Measurements from ENCODE around the gene ATP6V0E2. TPM values are rescaled to one million over a fixed set of nuclear protein-coding genes. Genes with fewer than 3 reads are reported as not detected.

Gene ATP6V0E2
- polyA plus RNA-seq, 2 of the 4 experiments (the other 2 are of a cell fraction), result 17.3 to 44.9 TPM

DNA sequence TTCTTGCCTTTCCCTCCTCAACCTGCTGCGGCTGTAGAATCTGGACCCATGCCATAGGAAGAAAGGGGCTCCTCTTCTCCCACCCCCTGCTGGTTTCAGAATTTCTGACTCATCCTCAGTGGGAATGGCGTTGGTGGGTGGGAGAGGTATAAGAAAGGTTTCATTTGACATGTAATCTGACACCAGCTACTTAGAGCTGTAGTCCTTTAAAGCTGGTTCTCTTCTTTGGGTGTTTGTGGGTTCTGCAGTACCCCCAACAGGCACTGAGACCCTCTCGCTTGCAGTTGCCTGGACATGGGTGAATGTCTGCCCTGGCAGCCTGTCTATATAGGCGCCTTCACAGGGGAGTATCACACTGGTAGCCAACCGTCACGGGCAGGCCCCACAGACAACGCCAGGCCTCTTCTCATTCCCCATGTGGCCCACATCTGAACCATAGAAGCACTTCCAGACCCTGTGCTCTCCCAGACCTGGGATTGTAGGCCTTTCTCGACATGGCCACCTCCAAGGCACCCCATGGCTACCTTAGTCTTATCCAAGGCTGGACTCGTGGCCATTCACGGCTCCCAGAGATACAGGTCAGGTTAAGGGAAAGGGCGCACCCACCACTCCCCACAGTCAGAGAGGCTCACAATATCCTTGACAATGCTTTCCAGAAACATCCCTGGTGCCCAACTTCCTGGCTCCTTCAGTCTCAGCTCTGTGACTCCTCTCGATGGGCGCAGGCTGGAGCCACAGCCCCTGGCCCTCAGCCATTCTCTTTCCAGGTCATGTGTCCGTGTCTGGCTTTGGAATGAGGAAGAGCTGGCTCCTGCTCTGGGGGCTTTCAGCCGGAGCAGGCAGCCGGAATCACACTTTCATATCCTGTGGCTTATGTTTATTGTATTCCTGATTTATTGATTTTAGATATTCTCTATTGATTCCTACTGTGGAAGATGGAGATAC, 18.1 kb upstream of the ATP6V0E2 start (continued):
- TF ChIP-seq TP53 (CRISPR knock-in tag; IDR thresholded peaks at IDR 0.05), result no peak
- TF ChIP-seq, protein P1, sequence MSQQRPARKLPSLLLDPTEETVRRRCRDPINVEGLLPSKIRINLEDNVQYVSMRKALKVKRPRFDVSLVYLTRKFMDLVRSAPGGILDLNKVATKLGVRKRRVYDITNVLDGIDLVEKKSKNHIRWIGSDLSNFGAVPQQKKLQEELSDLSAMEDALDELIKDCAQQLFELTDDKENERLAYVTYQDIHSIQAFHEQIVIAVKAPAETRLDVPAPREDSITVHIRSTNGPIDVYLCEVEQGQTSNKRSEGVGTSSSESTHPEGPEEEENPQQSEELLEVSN (IDR thresholded peaks at IDR 0.05; ENCODE audit: borderline replicate concordance, low read depth), result no peak
- TF ChIP-seq JUN (IDR thresholded peaks at IDR 0.05), result no peak
- TF ChIP-seq TFCP2L1 (CRISPR knock-in tag; IDR thresholded peaks at IDR 0.05), result no peak
- TF ChIP-seq KDM5A (IDR thresholded peaks at IDR 0.05), result no peak

DNA sequence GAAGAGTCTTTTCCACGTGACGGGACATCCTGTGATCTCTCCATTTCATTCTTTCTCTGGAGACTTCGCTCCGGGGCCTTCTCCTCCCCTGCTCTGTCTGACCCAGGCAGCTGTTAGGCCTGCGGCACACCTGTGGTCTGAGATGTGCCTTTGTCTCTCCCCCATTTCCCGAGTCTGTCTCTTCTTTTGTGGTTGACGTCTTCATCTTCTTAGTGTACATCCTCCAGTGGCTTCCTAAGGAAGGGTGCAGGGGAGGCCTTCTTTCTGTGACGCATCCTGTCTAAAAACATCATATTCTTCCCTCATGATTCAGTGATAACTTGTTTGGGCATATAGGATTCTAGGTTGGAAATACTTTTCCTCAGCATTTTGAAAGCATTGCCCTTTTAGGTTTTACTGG, 17.2 kb upstream of the ATP6V0E2 start:
- no peak for FAIRE-seq
- CTCF ChIA-PET, result no interaction called here

DNA sequence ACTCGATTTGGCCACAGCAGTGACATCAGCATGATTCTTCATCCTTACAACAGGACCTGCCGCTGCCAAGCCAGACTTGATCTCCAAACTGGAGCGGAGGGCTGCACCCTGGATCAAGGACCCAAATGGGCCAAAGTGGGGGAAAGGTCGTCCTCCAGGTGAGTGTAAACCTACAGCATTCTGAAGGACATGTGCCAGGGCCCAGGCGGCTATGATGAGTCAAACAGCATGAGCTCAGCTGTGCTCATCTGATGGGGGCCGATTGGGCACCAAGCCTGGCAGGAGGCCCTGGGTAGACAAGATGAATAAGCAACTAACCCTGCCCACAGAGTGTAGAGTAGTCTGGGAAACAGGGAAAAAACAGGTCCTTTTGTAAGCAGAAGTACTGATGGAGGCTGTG, 14.4 kb upstream of the ATP6V0E2 start:
- ChIA-PET CTCF (interaction anchor here (1.5 to 4.0 kb wide), 5 partner anchors 10 to 52 kb away, joined by 4 to 20 read pairs (median 5); no protein-coding TSS in a partner anchor), POLR2A (no interaction called here)
- H3K4me3 ChIP-seq, result no peak overlapping the region
- WGBS (ENCODE audit: missing lambda C conversion rate), result 52% methylated on average over 6 of the region's 6 CpGs
- H3K27ac ChIP-seq, result no peak overlapping the region
- DNase-seq (ENCODE audit: low read depth in 1 of 2, low spot score in 1 of 2) (no peak), FAIRE-seq (no peak), ATAC-seq (no peak)
- H3K4me2 ChIP-seq, result no peak overlapping the region
- H3K9me3 ChIP-seq, result no peaks in the 10 kb centered on the region
- no peak for TF ChIP-seq EP300 (IDR thresholded peaks at IDR 0.05)
- no peak for TF ChIP-seq TP53 (CRISPR knock-in tag; IDR thresholded peaks at IDR 0.05)
- no peak for TF ChIP-seq EHF (CRISPR knock-in tag; IDR thresholded peaks at IDR 0.05)
- no peak for TF ChIP-seq KDM1A (IDR thresholded peaks at IDR 0.05; ENCODE audit: low read depth)
- TF ChIP-seq, protein P1 (IDR thresholded peaks at IDR 0.05; ENCODE audit: borderline replicate concordance, low read depth), result no peak
- TF ChIP-seq MAZ (IDR thresholded peaks at IDR 0.05; ENCODE audit: borderline replicate concordance, low read depth, low read length), result no peak
- TF ChIP-seq, protein P2, sequence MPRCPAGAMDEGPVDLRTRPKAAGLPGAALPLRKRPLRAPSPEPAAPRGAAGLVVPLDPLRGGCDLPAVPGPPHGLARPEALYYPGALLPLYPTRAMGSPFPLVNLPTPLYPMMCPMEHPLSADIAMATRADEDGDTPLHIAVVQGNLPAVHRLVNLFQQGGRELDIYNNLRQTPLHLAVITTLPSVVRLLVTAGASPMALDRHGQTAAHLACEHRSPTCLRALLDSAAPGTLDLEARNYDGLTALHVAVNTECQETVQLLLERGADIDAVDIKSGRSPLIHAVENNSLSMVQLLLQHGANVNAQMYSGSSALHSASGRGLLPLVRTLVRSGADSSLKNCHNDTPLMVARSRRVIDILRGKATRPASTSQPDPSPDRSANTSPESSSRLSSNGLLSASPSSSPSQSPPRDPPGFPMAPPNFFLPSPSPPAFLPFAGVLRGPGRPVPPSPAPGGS (IDR thresholded peaks at IDR 0.05), result no peak
- no peak for TF ChIP-seq HEYL (CRISPR knock-in tag; IDR thresholded peaks at IDR 0.05)
- TF ChIP-seq, protein P3, sequence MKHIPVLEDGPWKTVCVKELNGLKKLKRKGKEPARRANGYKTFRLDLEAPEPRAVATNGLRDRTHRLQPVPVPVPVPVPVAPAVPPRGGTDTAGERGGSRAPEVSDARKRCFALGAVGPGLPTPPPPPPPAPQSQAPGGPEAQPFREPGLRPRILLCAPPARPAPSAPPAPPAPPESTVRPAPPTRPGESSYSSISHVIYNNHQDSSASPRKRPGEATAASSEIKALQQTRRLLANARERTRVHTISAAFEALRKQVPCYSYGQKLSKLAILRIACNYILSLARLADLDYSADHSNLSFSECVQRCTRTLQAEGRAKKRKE (CRISPR knock-in tag; IDR thresholded peaks at IDR 0.05; ENCODE audit: low read depth), result no peak
- no peak for TF ChIP-seq HOXA7 (CRISPR knock-in tag; IDR thresholded peaks at IDR 0.05)
- TF ChIP-seq ZNF302 (CRISPR knock-in tag; IDR thresholded peaks at IDR 0.05), result no peak
- TF ChIP-seq, protein P4, sequence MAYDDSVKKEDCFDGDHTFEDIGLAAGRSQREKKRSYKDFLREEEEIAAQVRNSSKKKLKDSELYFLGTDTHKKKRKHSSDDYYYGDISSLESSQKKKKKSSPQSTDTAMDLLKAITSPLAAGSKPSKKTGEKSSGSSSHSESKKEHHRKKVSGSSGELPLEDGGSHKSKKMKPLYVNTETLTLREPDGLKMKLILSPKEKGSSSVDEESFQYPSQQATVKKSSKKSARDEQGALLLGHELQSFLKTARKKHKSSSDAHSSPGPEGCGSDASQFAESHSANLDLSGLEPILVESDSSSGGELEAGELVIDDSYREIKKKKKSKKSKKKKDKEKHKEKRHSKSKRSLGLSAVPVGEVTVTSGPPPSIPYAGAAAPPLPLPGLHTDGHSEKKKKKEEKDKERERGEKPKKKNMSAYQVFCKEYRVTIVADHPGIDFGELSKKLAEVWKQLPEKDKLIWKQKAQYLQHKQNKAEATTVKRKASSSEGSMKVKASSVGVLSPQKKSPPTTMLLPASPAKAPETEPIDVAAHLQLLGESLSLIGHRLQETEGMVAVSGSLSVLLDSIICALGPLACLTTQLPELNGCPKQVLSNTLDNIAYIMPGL (CRISPR knock-in tag; IDR thresholded peaks at IDR 0.05; ENCODE audit: borderline replicate concordance), result no peak
- no peak for TF ChIP-seq MYC (IDR thresholded peaks at IDR 0.05; ENCODE audit: borderline replicate concordance, low read length)
- no peak for TF ChIP-seq SMC3 (IDR thresholded peaks at IDR 0.05)
- TF ChIP-seq JUNB (IDR thresholded peaks at IDR 0.05), result no peak
- no peak for TF ChIP-seq KDM5A (IDR thresholded peaks at IDR 0.05)
- TF ChIP-seq FOSB (CRISPR knock-in tag; IDR thresholded peaks at IDR 0.05), result no peak
- peaks cover 9% of the 10 kb centered on the region; the same call in 2 of the 3 replicates for H3K4me1 ChIP-seq

More for the DNA sequence above, 17.2 kb upstream of the ATP6V0E2 start:
- ATAC-seq, result no peak
- H3K9me3 ChIP-seq, result no peaks in the 10 kb centered on the region
- 90% methylated on average over 8 of the region's 8 CpGs for WGBS (ENCODE audit: missing lambda C conversion rate)
- H3K4me3 ChIP-seq, result no peak overlapping the region
- no peak for DNase-seq (ENCODE audit: low read depth in 1 of 2, low spot score in 1 of 2)
- peaks cover 9% of the 10 kb centered on the region; the same call in 2 of the 3 replicates for H3K4me1 ChIP-seq
- POLR2A ChIA-PET, result no interaction called here
- no peak overlapping the region for H3K27ac ChIP-seq
- TF ChIP-seq RCOR1 (IDR thresholded peaks at IDR 0.05; ENCODE audit: low read depth, low read length) (no peak), FOSB (CRISPR knock-in tag; IDR thresholded peaks at IDR 0.05) (no peak), HEYL (CRISPR knock-in tag; IDR thresholded peaks at IDR 0.05) (no peak), BHLHE40 (IDR thresholded peaks at IDR 0.05; ENCODE audit: low read depth, low read length) (no peak), SREBF2 (IDR thresholded peaks at IDR 0.05) (no peak), POLR2A (IDR thresholded peaks at IDR 0.05; ENCODE audit: low read length) (no peak), ZNF302 (CRISPR knock-in tag; IDR thresholded peaks at IDR 0.05) (no peak), HOXA7 (CRISPR knock-in tag; IDR thresholded peaks at IDR 0.05) (no peak)
- TF ChIP-seq, protein P5, sequence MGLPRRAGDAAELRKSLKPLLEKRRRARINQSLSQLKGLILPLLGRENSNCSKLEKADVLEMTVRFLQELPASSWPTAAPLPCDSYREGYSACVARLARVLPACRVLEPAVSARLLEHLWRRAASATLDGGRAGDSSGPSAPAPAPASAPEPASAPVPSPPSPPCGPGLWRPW (IDR thresholded peaks at IDR 0.05), result no peak
- TF ChIP-seq, protein P1 (IDR thresholded peaks at IDR 0.05; ENCODE audit: borderline replicate concordance, low read depth), result no peak
- TF ChIP-seq, protein P4 (CRISPR knock-in tag; IDR thresholded peaks at IDR 0.05; ENCODE audit: borderline replicate concordance), result no peak
- H3K4me2 ChIP-seq, result no peak overlapping the region
